Suprapubic skin (tissue), 4 donors: ENCODE results near the gene MED22. TPM values are rescaled to one million over a fixed set of nuclear protein-coding genes. Genes with fewer than 3 reads are reported as not detected.
"Not testable (repeated sequence)": the region's sequence is repeated elsewhere in the genome, so short reads cannot be mapped to it uniquely, and the experiment has no call there.

Source experiments
- DNase-seq, 2 donors: peaks; one replicate each; pipeline ENCODE4 v3.0.0-alpha.2; 2019; ENCODE audit warnings: low spot score in 2 of 2
- H3K27ac ChIP-seq: fragments of 200-600 bp; sonication (generic); one replicate; pipeline ENCODE4 v1.5.1; 2019
- H3K27me3 ChIP-seq: fragments of 200-600 bp; sonication (generic); one replicate; pipeline ENCODE4 v1.5.1; 2019
- H3K36me3 ChIP-seq: fragments of 200-600 bp; sonication (generic); one replicate; pipeline ENCODE4 v1.5.1; 2019
- H3K4me1 ChIP-seq: fragments of 200-600 bp; sonication (generic); one replicate; pipeline ENCODE4 v1.5.1; 2019
- H3K4me3 ChIP-seq: fragments of 200-600 bp; sonication (generic); one replicate; pipeline ENCODE4 v1.5.1; 2019; ENCODE audit warnings: mild to moderate bottlenecking
- H3K9me3 ChIP-seq: fragments of 200-600 bp; sonication (generic); one replicate; pipeline ENCODE4 v1.5.1; 2019
- CTCF ChIP-seq, 2 donors: fragments of 200-600 bp in 1 of 2; fragments of 450-650 bp in 1 of 2; sonication (generic) in 1 of 2; IDR thresholded peaks; one replicate each; pipeline ENCODE4 v1.5.1; 2016 to 2019; ENCODE audit warnings: antibody characterized with exemption in 2 of 2, mild to moderate bottlenecking in 1 of 2, moderate library complexity in 1 of 2
- EP300 ChIP-seq: sonication (generic); formaldehyde crosslinking; IDR thresholded peaks from one replicate; pipeline ENCODE4 v1.6.1; 2017; ENCODE audit warnings: antibody characterized with exemption
- POLR2A ChIP-seq, 2 donors: fragments of 450-650 bp; IDR thresholded peaks; one replicate each; pipeline ENCODE4 v1.6.1; 2017; ENCODE audit warnings: antibody characterized with exemption in 2 of 2, mild to moderate bottlenecking in 2 of 2, moderate library complexity in 2 of 2
- POLR2AphosphoS5 ChIP-seq, 3 donors: sonication (generic); formaldehyde crosslinking; IDR thresholded peaks; one replicate each; pipeline ENCODE4 v1.6.1; 2017; ENCODE audit warnings: antibody characterized with exemption in 3 of 3
- WGBS: methylation state at CpG from one replicate; pipeline ENCODE4 v1.1.5; 2018; 5-methylcytosine and 5-hydroxymethylcytosine counted together
- total RNA-seq, 4 donors: library from RNA; depleted of rRNA; stranded (reverse); fragments of >200 nt; gene quantifications; one replicate each; pipeline ENCODE4 v1.1.0, GENCODE V29; 2016

The MED22 gene
- total RNA-seq, 4 donors from 2014 or later: 11.5 to 27.4 (median 18.8) TPM

- peak in 1 of 2 donors; percentile 61 for DNase-seq
These were observed 23.8 kb downstream of the MED22 start for GRCh38 chr9:133323991-133324703.

DNA sequence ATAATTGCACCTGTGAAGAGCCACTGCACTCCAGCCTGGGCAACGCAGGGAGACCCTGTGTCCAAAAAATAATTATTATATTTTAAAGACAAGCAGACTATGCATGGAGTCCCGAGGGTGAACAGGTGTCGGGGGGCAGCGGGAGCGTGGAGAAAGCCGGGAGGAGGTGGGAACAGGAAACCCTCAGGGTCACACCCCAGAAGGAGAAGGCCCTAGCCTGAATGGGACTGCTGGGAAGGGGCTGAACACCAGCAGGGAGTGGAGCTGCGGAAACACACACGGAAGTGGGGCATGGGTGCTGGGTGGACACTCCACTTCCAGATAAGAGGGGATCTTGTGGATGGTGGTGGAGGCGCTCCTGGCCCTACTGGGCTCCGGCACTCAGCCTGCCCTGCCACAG, 24.7 kb downstream of the MED22 start:
- no peak overlapping the region for H3K4me3 ChIP-seq
- H3K27ac ChIP-seq: no peak overlapping the region
- H3K27me3 ChIP-seq: no peaks in the 10 kb centered on the region
- H3K4me1 ChIP-seq: no peaks in the 10 kb centered on the region
- no peaks in the 10 kb centered on the region for H3K9me3 ChIP-seq
- 84% methylated on average over 10 of the region's 10 CpGs for WGBS
- TF ChIP-seq POLR2AphosphoS5 (IDR thresholded peaks at IDR 0.05): no peak
- TF ChIP-seq EP300: no peak
- no peak for TF ChIP-seq CTCF (IDR thresholded peaks at IDR 0.05)
- TF ChIP-seq POLR2A (IDR thresholded peaks at IDR 0.05): no peak
- H3K36me3 ChIP-seq: no peaks in the 10 kb centered on the region
- peak; percentile 37 to 50 for DNase-seq

More at GRCh38 chr9:133323991-133324703, 23.8 kb downstream of the MED22 start:
- WGBS: 91% methylated on average over 13 of the region's 13 CpGs
- Histone ChIP-seq H3K36me3 (no peaks in the 10 kb centered on the region), H3K27ac (no peak overlapping the region), H3K4me1 (no peaks in the 10 kb centered on the region), H3K27me3 (no peaks in the 10 kb centered on the region), H3K4me3 (no peak overlapping the region), H3K9me3 (no peaks in the 10 kb centered on the region)
- TF ChIP-seq EP300 (no peak), POLR2AphosphoS5 (IDR thresholded peaks at IDR 0.05) (no peak), CTCF (IDR thresholded peaks at IDR 0.05) (no peak), POLR2A (IDR thresholded peaks at IDR 0.05) (no peak)

DNA sequence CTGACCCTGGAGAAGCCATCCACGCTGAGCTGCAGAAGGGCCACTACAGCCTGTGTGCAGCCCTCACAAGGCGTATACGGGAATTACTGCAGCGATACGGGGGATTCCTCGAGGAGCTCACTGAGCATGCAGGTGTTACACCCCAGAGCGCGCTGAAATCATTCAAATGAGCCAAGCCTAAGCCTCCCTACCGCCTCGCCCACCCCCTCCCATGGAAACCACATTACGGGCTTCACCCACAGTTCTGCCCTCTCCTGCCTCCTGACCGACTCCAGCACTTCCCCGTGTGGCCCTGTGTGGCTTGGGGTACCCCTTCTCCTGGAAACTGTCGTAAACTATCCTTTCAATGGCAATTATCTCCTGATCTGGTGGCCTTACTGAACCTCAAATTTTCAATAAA, 25.2 kb downstream of the MED22 start:
- Histone ChIP-seq H3K4me3 (no peak overlapping the region), H3K4me1 (no peaks in the 10 kb centered on the region), H3K27ac (no peak overlapping the region), H3K36me3 (no peaks in the 10 kb centered on the region), H3K27me3 (no peaks in the 10 kb centered on the region), H3K9me3 (no peaks in the 10 kb centered on the region)
- no peak for TF ChIP-seq EP300
- TF ChIP-seq POLR2AphosphoS5 (IDR thresholded peaks at IDR 0.05): no peak
- TF ChIP-seq POLR2A (IDR thresholded peaks at IDR 0.05): no peak
- no peak for TF ChIP-seq CTCF (IDR thresholded peaks at IDR 0.05)
- 79% methylated on average over 14 of the region's 14 CpGs for WGBS
- peak; percentile 23 to 25 for DNase-seq

GRCh38 chr9:133321411-133321935, 26.5 kb downstream of the MED22 start:
- H3K4me3 ChIP-seq: no peak overlapping the region
- H3K4me1 ChIP-seq: no peaks in the 10 kb centered on the region
- TF ChIP-seq CTCF (IDR thresholded peaks at IDR 0.05) (no peak), POLR2A (IDR thresholded peaks at IDR 0.05) (no peak), POLR2AphosphoS5 (IDR thresholded peaks at IDR 0.05) (no peak), EP300 (no peak)
- H3K9me3 ChIP-seq: no peaks in the 10 kb centered on the region
- peak in 1 of 2 donors; percentile 43 for DNase-seq
- no peak overlapping the region for H3K27ac ChIP-seq
- H3K27me3 ChIP-seq: no peaks in the 10 kb centered on the region
- H3K36me3 ChIP-seq: no peaks in the 10 kb centered on the region
- WGBS: 76% methylated on average over 13 of the region's 13 CpGs

DNA sequence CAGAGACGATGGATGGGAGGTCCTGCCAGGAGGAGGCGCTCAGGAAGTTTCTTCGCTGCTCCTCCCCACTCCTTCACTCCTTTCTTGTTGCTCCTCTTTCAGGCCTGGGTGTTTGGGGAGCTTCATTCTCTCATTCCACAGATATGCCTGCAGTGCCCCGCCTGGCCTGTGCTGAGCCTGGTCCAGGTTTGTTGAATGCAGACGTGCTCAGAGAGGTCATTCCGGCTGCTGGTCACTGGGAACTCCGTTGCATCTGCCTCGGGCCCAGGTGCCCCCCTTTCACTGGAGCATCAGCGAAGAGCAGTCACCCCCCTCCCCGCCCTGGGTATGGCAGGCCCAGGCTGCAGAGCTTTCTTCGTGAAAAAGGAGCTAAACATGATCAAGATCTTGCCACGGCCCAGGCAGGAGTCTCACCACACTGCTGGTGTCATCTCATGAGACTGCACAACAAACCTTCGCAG, 27.5 kb downstream of the MED22 start:
- Histone ChIP-seq H3K27me3 (no peaks in the 10 kb centered on the region), H3K4me1 (no peaks in the 10 kb centered on the region), H3K4me3 (no peak overlapping the region), H3K36me3 (no peaks in the 10 kb centered on the region), H3K27ac (no peak overlapping the region), H3K9me3 (no peaks in the 10 kb centered on the region)
- 75% methylated on average over 13 of the region's 13 CpGs for WGBS
- peak in 1 of 2 donors; percentile 59 for DNase-seq
- no peak for TF ChIP-seq EP300
- TF ChIP-seq POLR2AphosphoS5 (IDR thresholded peaks at IDR 0.05): no peak
- no peak for TF ChIP-seq CTCF (IDR thresholded peaks at IDR 0.05)
- TF ChIP-seq POLR2A (IDR thresholded peaks at IDR 0.05): no peak

GRCh38 chr9:133317551-133317950, 30.4 kb downstream of the MED22 start:
- H3K27ac ChIP-seq, H3K27me3 ChIP-seq, H3K4me1 ChIP-seq, H3K36me3 ChIP-seq, H3K9me3 ChIP-seq, H3K4me3 ChIP-seq: not testable (repeated sequence)
- peak in 1 of 2 donors; percentile 61 for DNase-seq
- 62% methylated on average over 5 of the region's 13 CpGs for WGBS
